GM21786 (cell line): ENCODE measurements around the gene TJP3.

ENCODE experiments used
- ATAC-seq: cut with Tn5 transposase; IDR thresholded peaks from one replicate; pipeline ENCODE4 v1.9.1; 2021; ENCODE audit not compliant: unreplicated experiment

Gene TJP3

GRCh38 chr19:3691372-3691716 is 16.8 kb upstream of the TJP3 start:
- no peak for ATAC-seq

DNA sequence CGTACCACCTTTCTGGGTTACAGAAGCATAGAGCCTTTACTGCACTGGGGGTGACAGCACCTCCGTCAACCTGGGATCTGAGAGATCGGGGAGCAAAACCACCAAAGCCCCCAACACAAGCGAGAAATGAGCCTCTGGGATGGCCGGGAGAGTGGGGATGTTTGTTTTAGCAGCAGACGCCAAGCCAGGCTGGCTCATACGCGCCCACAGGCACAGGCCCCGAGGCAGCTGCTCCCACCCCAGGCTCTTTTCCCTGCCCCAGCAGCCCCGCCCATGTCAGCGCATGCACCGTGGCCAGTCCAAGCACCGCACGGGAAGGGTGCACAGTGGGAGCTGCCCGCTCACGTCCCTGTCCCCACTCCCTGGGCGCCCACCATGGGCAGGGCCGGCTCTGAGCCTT is 16.5 kb upstream of the TJP3 start:
- no peak for ATAC-seq

DNA sequence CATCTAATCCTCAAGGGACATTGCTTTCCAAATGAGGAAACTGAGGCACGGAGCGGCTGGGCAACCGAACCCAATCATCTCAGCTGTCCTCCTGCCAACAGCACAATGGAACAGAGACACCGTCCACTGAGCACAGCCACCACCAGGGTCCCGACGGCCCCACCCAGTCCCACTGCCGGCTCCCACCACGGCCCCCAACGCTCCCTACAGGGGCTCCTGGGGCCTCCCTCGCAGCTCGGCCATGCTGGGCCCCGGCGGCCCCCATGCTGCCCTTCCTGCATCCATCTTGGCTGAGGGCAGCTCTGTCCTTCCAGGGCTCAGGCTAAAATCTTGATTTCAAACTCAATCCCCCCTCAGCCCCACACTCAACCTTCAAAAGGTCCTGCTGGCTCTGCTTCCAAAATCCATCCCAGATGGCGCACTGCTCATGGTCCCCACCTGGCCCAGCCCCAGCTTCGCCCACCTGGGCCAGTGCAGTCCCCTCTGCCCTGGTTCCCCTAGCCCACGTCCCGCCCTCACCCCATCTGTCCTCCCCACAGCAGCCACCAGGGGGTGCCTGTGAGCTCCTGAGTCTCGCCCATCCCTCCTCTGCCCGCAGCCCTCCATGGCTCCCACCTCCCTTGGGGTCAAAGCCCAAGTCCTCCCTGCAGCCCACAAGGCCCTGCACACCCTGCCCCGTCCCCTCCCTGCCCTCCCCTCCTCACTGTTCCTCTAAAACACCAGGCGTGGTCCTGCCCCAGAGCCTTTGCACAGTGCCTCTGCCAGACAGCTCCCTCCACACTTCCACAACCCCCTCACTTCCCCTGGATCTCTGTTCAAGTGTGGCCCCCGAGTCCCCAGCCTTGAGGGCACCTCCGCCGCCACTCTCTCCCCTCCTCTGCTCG is 15.8 kb upstream of the TJP3 start:
- no peak for ATAC-seq

DNA sequence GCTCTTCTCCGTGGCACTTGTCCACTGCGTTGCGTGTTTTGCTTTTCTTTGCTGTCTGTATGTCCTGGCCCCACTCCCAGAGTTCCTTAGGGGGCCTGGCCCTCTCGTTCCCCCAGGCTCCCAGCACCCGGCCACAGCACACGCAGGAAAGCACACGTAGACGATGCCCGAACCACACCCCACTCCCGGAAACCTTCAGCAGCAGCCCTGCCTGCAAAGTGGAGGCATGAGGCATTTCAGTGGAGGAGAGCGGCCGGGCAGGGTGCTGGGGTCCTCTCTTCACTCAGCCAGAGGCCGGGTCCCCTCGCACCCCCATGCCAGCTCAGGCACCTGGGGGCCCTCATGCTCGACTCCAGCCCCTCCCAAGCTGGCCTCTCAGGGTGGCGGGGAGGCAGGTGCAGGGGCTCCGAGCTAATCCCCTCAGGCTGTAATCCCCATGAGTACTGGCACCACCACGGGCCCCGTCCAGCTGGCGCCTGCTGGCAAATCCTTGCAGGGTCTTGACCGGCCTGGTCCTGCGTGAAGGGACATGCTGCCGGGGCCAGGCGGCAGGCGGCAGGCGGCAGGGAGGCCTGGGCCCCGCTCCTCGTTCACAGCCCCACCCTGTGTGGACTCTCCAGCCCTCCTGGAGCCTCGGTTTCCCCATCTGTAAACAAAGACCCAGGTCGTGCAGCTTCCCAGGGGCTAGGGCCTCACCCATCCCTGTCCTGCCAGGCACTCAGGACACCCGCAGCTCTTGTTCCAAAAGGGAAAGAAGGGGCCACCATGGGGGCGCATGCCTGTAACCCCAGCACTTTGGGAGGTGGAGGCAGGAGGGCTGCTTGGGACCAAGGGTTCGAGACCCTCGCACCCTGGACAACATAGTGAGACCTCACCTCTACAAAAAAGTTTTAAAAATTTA is 14.9 kb upstream of the TJP3 start:
- ATAC-seq: no peak

- ATAC-seq: no peak
Measured at GRCh38 chr19:3694361-3695123, 13.6 kb upstream of the TJP3 start.

- no peak for ATAC-seq
Measured at GRCh38 chr19:3695124-3695733, 13.0 kb upstream of the TJP3 start.

DNA sequence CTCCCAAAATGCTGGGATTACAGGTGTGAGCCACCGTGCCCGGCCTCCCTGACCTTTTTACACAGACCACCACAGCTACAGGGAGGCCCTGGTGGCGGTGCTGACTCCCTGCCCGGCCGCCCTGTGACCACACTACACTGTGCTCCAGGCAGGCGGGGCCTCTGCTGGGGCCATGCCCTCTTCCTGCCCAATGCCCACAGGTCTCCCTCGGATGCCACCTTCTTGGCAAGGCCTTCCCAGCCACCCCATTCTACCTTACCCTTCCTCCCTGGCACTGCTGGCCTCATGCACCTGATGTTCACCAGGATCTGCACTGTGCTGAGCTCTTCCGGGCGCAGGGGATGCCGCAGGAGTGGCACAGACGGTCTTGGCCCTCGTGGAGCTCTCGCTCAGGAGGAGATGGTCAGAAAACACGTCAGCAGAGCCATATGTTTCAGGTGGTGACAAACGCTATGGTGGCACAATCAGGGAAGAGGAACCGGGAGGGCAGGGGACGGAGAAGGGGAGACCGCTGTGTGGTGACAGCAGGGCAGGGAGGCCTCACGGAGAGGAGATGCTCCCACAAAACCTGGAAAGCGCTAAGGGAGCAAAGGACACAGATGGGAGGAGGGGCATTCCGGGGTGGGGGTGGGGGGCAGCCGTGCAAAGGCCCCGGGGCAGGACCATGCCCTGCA is 12.1 kb upstream of the TJP3 start:
- no peak for ATAC-seq

GRCh38 chr19:3696660-3696995 is 11.6 kb upstream of the TJP3 start:
- no peak for ATAC-seq

- no peak for ATAC-seq
Measured at GRCh38 chr19:3697094-3697493, 11.1 kb upstream of the TJP3 start.

DNA sequence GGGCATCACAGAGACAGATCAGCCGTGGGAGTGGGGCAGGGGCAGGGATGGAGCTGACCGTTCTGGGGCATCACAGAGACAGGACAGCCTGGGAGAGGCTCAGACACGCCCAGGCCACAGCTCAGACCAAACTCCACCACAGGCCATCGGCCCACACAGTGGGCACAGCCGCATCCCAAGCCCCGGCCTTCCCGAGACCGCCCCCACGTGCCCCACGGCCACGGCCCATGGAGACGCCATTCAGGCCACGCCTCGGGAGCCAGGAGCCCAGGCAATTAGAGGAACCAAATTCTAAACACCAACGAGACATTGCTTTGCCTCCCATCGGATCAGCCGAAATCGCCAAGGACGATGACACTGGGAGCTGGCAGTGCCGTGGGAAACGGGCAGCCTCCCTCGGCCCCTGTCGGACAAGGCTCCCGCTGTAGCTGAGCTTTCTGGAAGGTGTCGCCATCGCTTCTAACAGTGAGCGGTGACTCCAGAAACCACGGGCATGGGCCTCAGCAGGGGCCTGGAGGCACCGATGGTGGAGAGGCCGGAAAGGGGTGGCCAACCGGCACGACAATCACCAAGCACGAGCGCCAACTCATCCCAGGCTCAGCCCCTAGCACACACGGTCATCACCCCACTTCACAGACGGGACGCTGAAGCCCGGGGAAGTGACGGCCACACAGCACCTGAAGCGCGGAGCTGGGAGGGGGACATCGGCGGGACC is 10.4 kb upstream of the TJP3 start:
- ATAC-seq: no peak

DNA sequence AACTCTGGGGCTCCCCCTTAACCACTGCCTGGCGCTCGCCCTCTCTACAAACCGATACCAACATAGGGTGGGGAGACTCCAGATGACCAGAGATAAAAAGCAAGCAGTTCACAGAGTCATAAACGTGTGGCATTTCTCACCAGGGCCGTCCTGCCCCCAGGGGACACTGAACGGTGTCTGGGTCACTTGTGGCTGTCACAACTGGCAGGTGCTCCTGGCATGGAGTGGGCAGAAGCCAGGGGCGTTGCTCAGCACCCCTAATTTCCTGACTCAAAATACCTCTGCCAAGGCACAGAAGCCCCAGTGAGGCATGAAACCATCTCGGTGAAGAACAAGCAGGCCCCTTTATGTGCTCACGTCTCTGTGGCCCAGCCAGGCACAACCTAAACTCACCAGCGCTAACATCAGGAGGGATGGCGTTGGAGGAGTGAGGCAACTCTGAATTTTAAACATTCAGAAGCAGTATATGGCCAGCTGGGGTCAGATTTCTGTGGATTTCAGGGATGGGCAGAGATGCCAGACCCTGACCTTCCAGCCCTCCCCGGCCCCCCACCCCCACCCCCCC is 9.7 kb upstream of the TJP3 start:
- no peak for ATAC-seq

GRCh38 chr19:3698974-3699740 is 9.0 kb upstream of the TJP3 start:
- no peak for ATAC-seq

- no peak for ATAC-seq
Measured at GRCh38 chr19:3699741-3700241, 8.4 kb upstream of the TJP3 start.

- peak; percentile 60 for ATAC-seq
Measured at GRCh38 chr19:3700242-3701032, 7.7 kb upstream of the TJP3 start, which contains the start of gene PIP5K1C. Gene PIP5K1C (minus strand): TSS chr19:3700468. CDS start chr19:3700390, 78 bp downstream.

GRCh38 chr19:3701200-3701599 is 7.0 kb upstream of the TJP3 start:
- ATAC-seq: no peak

DNA sequence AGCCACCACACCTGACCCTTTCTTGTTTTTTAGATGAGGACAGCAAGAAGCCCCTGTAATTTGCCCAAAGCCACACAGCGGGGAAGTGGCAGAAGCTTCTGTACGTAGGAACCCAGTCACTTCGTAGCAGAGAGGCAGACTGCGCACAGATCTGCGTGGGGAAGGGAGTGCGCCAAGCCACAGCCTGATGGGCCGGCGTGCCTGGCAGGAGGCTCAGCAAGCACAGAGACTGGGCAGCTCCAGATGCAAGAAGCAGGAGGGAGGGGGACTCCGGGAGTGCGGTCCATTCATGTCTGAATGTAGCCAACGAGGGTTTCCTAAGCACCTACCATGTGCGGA is 347 bp upstream of the TJP3 start:
- no peak for ATAC-seq

GRCh38 chr19:3710265-3710812 is 2.2 kb downstream of the TJP3 start:
- ATAC-seq: no peak
